K562 (cell line): ENCODE results near the gene ZNF655. TPM values are rescaled to one million over a fixed set of nuclear protein-coding genes. Genes with fewer than 3 reads are reported as not detected.

Source experiments
- ATAC-seq: fragments of 200-7000 bp; cut with Tn5 transposase; 3 replicates; pipeline ENCODE4 v1.9.1; 2020; ENCODE audit warnings: moderate library complexity
- BruUV-seq: library from RNA; stranded (reverse); fragments of 400-500 nt; replicated peaks from 2 replicates; lab custom pipeline; 2021; lab: Mats Ljungman, UMichigan
- CTCF ChIA-PET: fragments of 300-600 bp; formaldehyde crosslinking; extraction: SDS; loops from one replicate; lab custom pipeline; 2021; ENCODE audit warnings: low intra/inter-chr PET ratio; lab: Yijun Ruan, JAX
- POLR2A ChIA-PET: fragments of 300-600, 350-650 bp; sonication (Branson Sonifier 250); formaldehyde crosslinking; extraction: SDS; loops from one replicate; lab custom pipeline; 2021; ENCODE audit warnings: antibody characterized with exemption, inconsistent platforms; lab: Yijun Ruan, JAX
- DNase-seq, 4 experiments: peaks; one replicate each; pipeline versions ENCODE4 v3.0.0 to v3.0.0-alpha.2; 2011 to 2018; ENCODE audit warnings: low spot score in 3 of 4, mixed read lengths in 3 of 4; ENCODE audit errors: extremely low read depth in 1 of 4
- FAIRE-seq: peaks from 2 replicates; lab custom pipeline; 2011; peaks lifted over from hg19 to GRCh38; lab: Jason Lieb, UNC
- H2AFZ ChIP-seq: 2 replicates; pipeline ENCODE4 v1.6.0; 2011; ENCODE audit warnings: low read depth, low read length, control low read depth, inconsistent platforms
- H3K27ac ChIP-seq: fragments of 200-600 bp; 3 replicates; pipeline ENCODE4 v1.8.0; 2011; ENCODE audit warnings: low read depth, mild to moderate bottlenecking, control low read depth, inconsistent platforms, low read length, moderate library complexity, mixed read lengths; ENCODE audit errors: extremely low read depth
- H3K27me3 ChIP-seq, 2 experiments: fragments of 300-600 bp in 1 of 2; 2 replicates in 1 of 2; 3 replicates in 1 of 2; pipeline versions ENCODE4 v1.6.0 to v1.8.0; 2011; ENCODE audit warnings: inconsistent platforms in 2 of 2, low read length in 2 of 2, mild to moderate bottlenecking in 1 of 2, mixed read lengths in 1 of 2, moderate library complexity in 1 of 2; ENCODE audit not compliant: control insufficient read depth in 2 of 2, insufficient read depth in 2 of 2
- H3K36me3 ChIP-seq: fragments of 300-600 bp; 3 replicates; pipeline ENCODE4 v1.8.0; 2011; ENCODE audit warnings: mild to moderate bottlenecking, low read length, inconsistent platforms; ENCODE audit not compliant: control insufficient read depth, insufficient read depth
- H3K4me1 ChIP-seq, 2 experiments: fragments of 200-600 bp in 1 of 2; replicated peaks in 1 of 2; 2 replicates in 1 of 2; 3 replicates in 1 of 2; pipeline versions ENCODE4 v1.5.1 to v1.8.0; 2011; ENCODE audit warnings: inconsistent platforms in 2 of 2, low read length in 2 of 2, mild to moderate bottlenecking in 1 of 2, mixed read lengths in 1 of 2, moderate library complexity in 1 of 2; ENCODE audit not compliant: control insufficient read depth in 2 of 2, insufficient read depth in 2 of 2
- H3K4me2 ChIP-seq: 2 replicates; pipeline ENCODE4 v1.6.1; 2011; ENCODE audit warnings: low read length, control low read depth, inconsistent platforms, mixed read lengths; ENCODE audit not compliant: insufficient read depth
- H3K4me3 ChIP-seq: fragments of 200-600 bp; sonication (generic), shearing (Covaris generic); 2 replicates; pipeline ENCODE4 v1.5.1; 2016; ENCODE audit warnings: control low read depth, inconsistent platforms
- H3K79me2 ChIP-seq: fragments of 200-600 bp; 3 replicates; pipeline ENCODE4 v1.8.0; 2011; ENCODE audit warnings: low read length, inconsistent platforms; ENCODE audit not compliant: control insufficient read depth, insufficient read depth
- H3K9ac ChIP-seq, 2 experiments: 2 replicates each; pipeline versions ENCODE4 v1.6.0 to v1.6.1; 2011; ENCODE audit warnings: low read depth in 2 of 2, low read length in 2 of 2, control low read depth in 1 of 2, inconsistent platforms in 1 of 2, mild to moderate bottlenecking in 1 of 2, mixed read lengths in 1 of 2; ENCODE audit not compliant: insufficient read depth in 1 of 2
- H3K9me1 ChIP-seq: one replicate; pipeline ENCODE4 v1.6.0; 2011; ENCODE audit warnings: inconsistent platforms, mild to moderate bottlenecking, low read length, moderate library complexity; ENCODE audit not compliant: control insufficient read depth, insufficient read depth
- H3K9me3 ChIP-seq: replicated peaks from 2 replicates; pipeline ENCODE4 v1.5.1; 2011; ENCODE audit warnings: low read depth, low read length, inconsistent platforms; ENCODE audit not compliant: control insufficient read depth, insufficient read depth
- H4K20me1 ChIP-seq: replicated peaks from 2 replicates; pipeline ENCODE4 v1.6.1; 2011; ENCODE audit warnings: low read length, inconsistent platforms, mixed read lengths; ENCODE audit not compliant: control insufficient read depth, insufficient read depth
- BCOR ChIP-seq: fragments of 450-650 bp; IDR thresholded peaks from 2 replicates; pipeline ENCODE4 v1.6.1; 2016
- CTBP1 ChIP-seq: fragments of 450-650 bp; IDR thresholded peaks from 2 replicates; pipeline ENCODE4 v1.6.1; 2016; ENCODE audit warnings: borderline replicate concordance
- DNMT1 ChIP-seq: fragments of 450-650 bp; IDR thresholded peaks from 2 replicates; pipeline ENCODE4 v1.6.1; 2016; ENCODE audit warnings: antibody characterized with exemption, mild to moderate bottlenecking
- DPF2 ChIP-seq: fragments of 450-650 bp; IDR thresholded peaks from 2 replicates; pipeline ENCODE4 v1.6.1; 2016
- JUND ChIP-seq, 2 experiments: IDR thresholded peaks; 2 replicates in 1 of 2; 3 replicates in 1 of 2; pipeline ENCODE4 v1.6.1; 2011; ENCODE audit warnings: borderline replicate concordance in 2 of 2, low read depth in 2 of 2, low read length in 2 of 2, improper control_type of control experiment in 1 of 2, missing biosample characterization in 1 of 2, missing genetic modification characterization in 1 of 2, missing genetic modification reagents in 1 of 2
- NCOA4 ChIP-seq: fragments of 450-650 bp; IDR thresholded peaks from 2 replicates; pipeline ENCODE4 v1.6.1; 2018; ENCODE audit warnings: mild to moderate bottlenecking; ENCODE audit not compliant: partially characterized antibody
- NFATC3 ChIP-seq: fragments of 450-650 bp; IDR thresholded peaks from 2 replicates; pipeline ENCODE4 v1.6.1; 2017; ENCODE audit warnings: mild to moderate bottlenecking
- POLR2B ChIP-seq: fragments of 450-650 bp; IDR thresholded peaks from 2 replicates; pipeline ENCODE4 v1.6.1; 2018; ENCODE audit warnings: low read depth; ENCODE audit not compliant: partially characterized antibody
- SMAD3 ChIP-seq: fragments of 450-650 bp; formaldehyde crosslinking; conservative IDR thresholded peaks from 2 replicates; pipeline ENCODE4 v1.4.0; 2020; ENCODE audit warnings: mild to moderate bottlenecking
- TCFL5 ChIP-seq: fragments of 250-450 bp; sonication (Bioruptor Pico); conservative IDR thresholded peaks from 2 replicates; pipeline ENCODE4 v1.6.1; 2021; ENCODE audit warnings: mild to moderate bottlenecking, moderate library complexity, matching md5 sums
- TRIM24 ChIP-seq, 2 experiments: fragments of 450-650 bp; IDR thresholded peaks; 2 replicates each; pipeline ENCODE4 v1.6.1; 2016
- ZNF140 ChIP-seq: fragments of 250-450 bp; sonication (Bioruptor Pico); IDR thresholded peaks from 2 replicates; pipeline ENCODE4 v1.8.0; 2021; ENCODE audit warnings: moderate library complexity, mild to moderate bottlenecking, inconsistent platforms
- ZNF3 ChIP-seq: fragments of 250-450 bp; sonication (Bioruptor Pico); IDR thresholded peaks from 2 replicates; pipeline ENCODE4 v1.5.0; 2021; ENCODE audit warnings: mild to moderate bottlenecking, moderate library complexity
- ZNF668 ChIP-seq: fragments of 250-450 bp; sonication (Bioruptor Pico); IDR thresholded peaks from 2 replicates; pipeline ENCODE4 v1.8.0; 2022; ENCODE audit warnings: mild to moderate bottlenecking, inconsistent platforms
- ZNF830 ChIP-seq: fragments of 250-450 bp; sonication (Bioruptor Pico); IDR thresholded peaks from 2 replicates; pipeline ENCODE4 v1.5.0; 2021; ENCODE audit warnings: mild to moderate bottlenecking
- WGBS: fragments of 100-300 bp; shearing (Covaris generic); methylation state at CpG from one replicate; pipeline ENCODE4 v1.1.6; 2016; ENCODE audit warnings: low coverage, mixed read lengths; ENCODE audit not compliant: insufficient coverage; ENCODE audit errors: missing lambda C conversion rate; 5-methylcytosine and 5-hydroxymethylcytosine counted together
- in situ Hi-C: fragments of 300-500 bp; cut with MboI; formaldehyde crosslinking; loops from 4 replicates; pipeline ENCODE4 v1.15.0; 2018; ENCODE audit warnings: inconsistent platforms, mixed read lengths
- intact Hi-C: fragments of 100-400 bp; cut with micrococcal nuclease; formaldehyde crosslinking; loops from 2 replicates; pipeline ENCODE4 v1.14.2; 2022
- polyA plus RNA-seq, 8 experiments: library from polyadenylated mRNA; depleted of rRNA in 4 of 8; stranded (reverse) in 5 of 8; unstranded in 3 of 8; fragments of >200 nt; fragmentation: Nextera tagmentation in 2 of 8; fragmentation: Illumina TruSeq in 1 of 8; extraction: Ambion mirVana in 2 of 8; extraction: Trizol in 1 of 8; gene quantifications; 2 replicates each; pipeline versions ENCODE4 v1.2.1 to v1.2.3, GENCODE V29; 2011 to 2014; ENCODE audit warnings: inconsistent platforms in 1 of 8, missing spikeins in 1 of 8
- total RNA-seq, 7 experiments: library from RNA; depleted of rRNA in 6 of 7; stranded (reverse); fragments of >200 nt in 6 of 7; fragmentation: Illumina TruSeq in 2 of 7; extraction: Trizol in 2 of 7; gene quantifications; 2 replicates each; pipeline versions ENCODE4 v1.2.1 to v1.2.3, GENCODE V29; 2011 to 2021; ENCODE audit warnings: low replicate concordance in 1 of 7
- TF ChIP-seq, protein P1 (sequence below): fragments of 450-650 bp; formaldehyde crosslinking; IDR thresholded peaks from 2 replicates; pipeline ENCODE4 v1.4.0; 2020; ENCODE audit warnings: mild to moderate bottlenecking, moderate library complexity
- TF ChIP-seq, protein P2 (sequence below), 2 experiments: IDR thresholded peaks; 2 replicates each; pipeline ENCODE4 v1.6.1; 2011; ENCODE audit warnings: borderline replicate concordance in 1 of 2, control low read depth in 1 of 2, low read depth in 1 of 2, low read length in 1 of 2, mild to moderate bottlenecking in 1 of 2, mixed read lengths in 1 of 2, moderate library complexity in 1 of 2; ENCODE audit not compliant: insufficient read depth in 1 of 2, insufficient read length in 1 of 2, poor library complexity in 1 of 2, severe bottlenecking in 1 of 2; ENCODE audit errors: extremely low read depth in 1 of 2
- TF ChIP-seq, protein P3 (sequence below): fragments of 250-450 bp; sonication (Bioruptor Pico); IDR thresholded peaks from 2 replicates; pipeline ENCODE4 v1.4.0; 2020; ENCODE audit warnings: mild to moderate bottlenecking, moderate library complexity, borderline replicate concordance
- TF ChIP-seq, protein P4 (sequence below): fragments of 250-450 bp; sonication (Bioruptor Pico); IDR thresholded peaks from 2 replicates; pipeline ENCODE4 v1.5.0; 2021

ZNF655 gene
- total and polyA plus RNA-seq, 9 of the 15 experiments (the other 6 are each of a cell fraction or from before 2014, with no cell fraction given): 25.7 to 130 (median 95.2) TPM

DNA sequence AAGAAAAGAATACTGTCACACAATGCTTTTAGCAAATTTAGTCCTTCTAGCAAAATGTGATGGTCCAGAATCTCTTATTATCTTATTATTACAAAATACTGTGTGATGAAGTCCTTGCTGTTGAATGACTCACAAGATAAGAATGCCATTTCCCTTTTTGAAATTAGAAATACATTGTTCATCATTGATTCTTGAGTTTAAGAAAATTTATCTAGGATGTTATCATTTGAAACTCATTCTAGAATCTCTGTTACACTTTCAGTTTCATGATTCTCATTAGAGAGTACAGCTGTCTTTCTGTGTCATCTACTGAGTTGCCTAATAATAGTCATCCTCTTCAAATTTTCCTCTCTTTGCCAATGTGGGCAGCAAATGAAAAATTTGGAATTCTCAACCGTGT lies 44.4 kb upstream of the ZNF655 start:
- FAIRE-seq: no peak
- BruUV-seq: no TSS peak

More for the DNA sequence above, 44.4 kb upstream of the ZNF655 start:
- no peaks in the 10 kb centered on the region for H3K27me3 ChIP-seq
- H3K36me3 ChIP-seq: peaks cover 56% of the 10 kb centered on the region
- H3K9me3 ChIP-seq: no peaks in the 10 kb centered on the region
- no peak overlapping the region for H3K27ac ChIP-seq
- no peak for ATAC-seq
- ChIA-PET CTCF (no interaction called here), POLR2A (interaction anchor here (0.6 to 3.7 kb wide), 4 partner anchors 7 to 91 kb away, joined by 4 to 18 read pairs (median 10); partner anchors contain the start of genes ZKSCAN5 and ZNF655)
- H3K4me1 ChIP-seq: no peaks in the 10 kb centered on the region; a peak in 1 of 5 replicates
- no peaks in the 10 kb centered on the region for H4K20me1 ChIP-seq
- 87% methylated on average over 1 of the region's 1 CpG for WGBS
- peaks cover 8% of the 10 kb centered on the region; the same call in 2 of the 3 replicates for H3K79me2 ChIP-seq
- DNase-seq: no peak
- no peak overlapping the region for H3K4me3 ChIP-seq
- in situ Hi-C loops: no loop called here
- TF ChIP-seq JUND (IDR thresholded peaks at IDR 0.05; ENCODE audit: borderline replicate concordance, low read depth, low read length): no peak
- no peak for TF ChIP-seq JUND (tag; IDR thresholded peaks at IDR 0.05; ENCODE audit: borderline replicate concordance, low read depth, low read length)
- TF ChIP-seq, protein P1, sequence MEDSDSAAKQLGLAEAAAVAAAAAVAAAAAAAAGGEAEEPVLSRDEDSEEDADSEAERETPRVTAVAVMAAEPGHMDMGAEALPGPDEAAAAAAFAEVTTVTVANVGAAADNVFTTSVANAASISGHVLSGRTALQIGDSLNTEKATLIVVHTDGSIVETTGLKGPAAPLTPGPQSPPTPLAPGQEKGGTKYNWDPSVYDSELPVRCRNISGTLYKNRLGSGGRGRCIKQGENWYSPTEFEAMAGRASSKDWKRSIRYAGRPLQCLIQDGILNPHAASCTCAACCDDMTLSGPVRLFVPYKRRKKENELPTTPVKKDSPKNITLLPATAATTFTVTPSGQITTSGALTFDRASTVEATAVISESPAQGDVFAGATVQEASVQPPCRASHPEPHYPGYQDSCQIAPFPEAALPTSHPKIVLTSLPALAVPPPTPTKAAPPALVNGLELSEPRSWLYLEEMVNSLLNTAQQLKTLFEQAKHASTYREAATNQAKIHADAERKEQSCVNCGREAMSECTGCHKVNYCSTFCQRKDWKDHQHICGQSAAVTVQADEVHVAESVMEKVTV (CRISPR knock-in tag): no peak
- TF ChIP-seq NFATC3: no peak
- no peak for TF ChIP-seq DNMT1
- TF ChIP-seq ZNF830 (CRISPR knock-in tag): no peak
- no peak for TF ChIP-seq SMAD3 (CRISPR knock-in tag)
- TF ChIP-seq CTBP1: no peak
- TF ChIP-seq BCOR: no peak
- TF ChIP-seq DPF2: no peak
- TF ChIP-seq, protein P2, sequence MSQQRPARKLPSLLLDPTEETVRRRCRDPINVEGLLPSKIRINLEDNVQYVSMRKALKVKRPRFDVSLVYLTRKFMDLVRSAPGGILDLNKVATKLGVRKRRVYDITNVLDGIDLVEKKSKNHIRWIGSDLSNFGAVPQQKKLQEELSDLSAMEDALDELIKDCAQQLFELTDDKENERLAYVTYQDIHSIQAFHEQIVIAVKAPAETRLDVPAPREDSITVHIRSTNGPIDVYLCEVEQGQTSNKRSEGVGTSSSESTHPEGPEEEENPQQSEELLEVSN (IDR thresholded peaks at IDR 0.05; ENCODE audit: borderline replicate concordance in 1 of 2, extremely low read depth in 1 of 2, insufficient read depth in 1 of 2, insufficient read length in 1 of 2, low read depth in 1 of 2, low read length in 1 of 2, poor library complexity in 1 of 2, severe bottlenecking in 1 of 2): no peak
- TF ChIP-seq ZNF3: no peak
- no peak for TF ChIP-seq POLR2B
- TF ChIP-seq ZNF140: no peak
- TF ChIP-seq NCOA4: no peak
- TF ChIP-seq ZNF668: no peak
- TF ChIP-seq, protein P3, sequence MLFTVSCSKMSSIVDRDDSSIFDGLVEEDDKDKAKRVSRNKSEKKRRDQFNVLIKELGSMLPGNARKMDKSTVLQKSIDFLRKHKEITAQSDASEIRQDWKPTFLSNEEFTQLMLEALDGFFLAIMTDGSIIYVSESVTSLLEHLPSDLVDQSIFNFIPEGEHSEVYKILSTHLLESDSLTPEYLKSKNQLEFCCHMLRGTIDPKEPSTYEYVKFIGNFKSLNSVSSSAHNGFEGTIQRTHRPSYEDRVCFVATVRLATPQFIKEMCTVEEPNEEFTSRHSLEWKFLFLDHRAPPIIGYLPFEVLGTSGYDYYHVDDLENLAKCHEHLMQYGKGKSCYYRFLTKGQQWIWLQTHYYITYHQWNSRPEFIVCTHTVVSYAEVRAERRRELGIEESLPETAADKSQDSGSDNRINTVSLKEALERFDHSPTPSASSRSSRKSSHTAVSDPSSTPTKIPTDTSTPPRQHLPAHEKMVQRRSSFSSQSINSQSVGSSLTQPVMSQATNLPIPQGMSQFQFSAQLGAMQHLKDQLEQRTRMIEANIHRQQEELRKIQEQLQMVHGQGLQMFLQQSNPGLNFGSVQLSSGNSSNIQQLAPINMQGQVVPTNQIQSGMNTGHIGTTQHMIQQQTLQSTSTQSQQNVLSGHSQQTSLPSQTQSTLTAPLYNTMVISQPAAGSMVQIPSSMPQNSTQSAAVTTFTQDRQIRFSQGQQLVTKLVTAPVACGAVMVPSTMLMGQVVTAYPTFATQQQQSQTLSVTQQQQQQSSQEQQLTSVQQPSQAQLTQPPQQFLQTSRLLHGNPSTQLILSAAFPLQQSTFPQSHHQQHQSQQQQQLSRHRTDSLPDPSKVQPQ (CRISPR knock-in tag): no peak
- TF ChIP-seq, protein P4, sequence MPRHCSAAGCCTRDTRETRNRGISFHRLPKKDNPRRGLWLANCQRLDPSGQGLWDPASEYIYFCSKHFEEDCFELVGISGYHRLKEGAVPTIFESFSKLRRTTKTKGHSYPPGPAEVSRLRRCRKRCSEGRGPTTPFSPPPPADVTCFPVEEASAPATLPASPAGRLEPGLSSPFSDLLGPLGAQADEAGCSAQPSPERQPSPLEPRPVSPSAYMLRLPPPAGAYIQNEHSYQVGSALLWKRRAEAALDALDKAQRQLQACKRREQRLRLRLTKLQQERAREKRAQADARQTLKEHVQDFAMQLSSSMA (CRISPR knock-in tag): no peak
- TF ChIP-seq TCFL5 (CRISPR knock-in tag): no peak
- TF ChIP-seq TRIM24 (IDR thresholded peaks at IDR 0.05): no peak
- TF ChIP-seq, all 486 proteins: peak for 0
- Histone ChIP-seq H3K9me1 (no peaks in the 10 kb centered on the region), H3K4me2 (no peak overlapping the region), H3K9ac (no peak overlapping the region), H2AFZ (no peak overlapping the region)
- intact Hi-C loops: no loop called here
